ENCODE data around the gene TSPAN3.

The TSPAN3 gene

GRCh38 chr15:77002954-77003912 lies 67.7 kb downstream of the TSPAN3 start:
- DNase-seq, result peak; percentile 5

GRCh38 chr15:77002436-77002835 lies 68.5 kb downstream of the TSPAN3 start:
- no peak for DNase-seq

GRCh38 chr15:77001966-77002365 lies 68.9 kb downstream of the TSPAN3 start:
- DNase-seq, result no peak

GRCh38 chr15:77001351-77001750 lies 69.6 kb downstream of the TSPAN3 start:
- no peak for DNase-seq

GRCh38 chr15:76999996-77000395 lies 70.9 kb downstream of the TSPAN3 start:
- DNase-seq, result no peak

- no peak for DNase-seq
Observed at GRCh38 chr15:76998663-76999285, 72.1 kb downstream of the TSPAN3 start.

GRCh38 chr15:76996526-76997401 lies 74.1 kb downstream of the TSPAN3 start:
- no peak for DNase-seq

GRCh38 chr15:76996076-76996525 lies 74.8 kb downstream of the TSPAN3 start:
- DNase-seq, result no peak

GRCh38 chr15:76994971-76995945 lies 75.7 kb downstream of the TSPAN3 start, which contains the start of gene PSTPIP1:
PSTPIP1 (plus strand) TSS chr15:76995126; CDS start chr15:76995574, 448 bp downstream.
- no peak for DNase-seq

GRCh38 chr15:76994496-76994895 lies 76.4 kb downstream of the TSPAN3 start:
- no peak for DNase-seq

GRCh38 chr15:76994001-76994400 lies 76.9 kb downstream of the TSPAN3 start:
- no peak for DNase-seq

GRCh38 chr15:76993114-76993725 lies 77.7 kb downstream of the TSPAN3 start:
- DNase-seq, result no peak

GRCh38 chr15:76991741-76992645 lies 78.9 kb downstream of the TSPAN3 start:
- DNase-seq, result no peak

Data from hematopoietic multipotent progenitor cell treated with erythropoietin and hydrocortisone succinate and interleukin-3 and kit ligand, for 8 days (in vitro differentiated cells).